Vagina (tissue), 2 donors: ENCODE data around the gene PTPRK.

ENCODE experiments used
- POLR2AphosphoS5 ChIP-seq, 2 donors: sonication (generic); formaldehyde crosslinking; IDR thresholded peaks; one replicate each; pipeline ENCODE4 v1.9.0; 2017; ENCODE audit warnings: antibody characterized with exemption in 2 of 2, mild to moderate bottlenecking in 2 of 2, low read depth in 1 of 2; ENCODE audit not compliant: insufficient read depth in 1 of 2
- TF ChIP-seq, protein P1 (sequence below), 3 experiments: fragments of 450-650 bp in 2 of 3; fragments of 200-600 bp in 1 of 3; sonication (generic) in 1 of 3; IDR thresholded peaks; one replicate each; pipeline ENCODE4 v1.5.1; 2017 to 2019; ENCODE audit warnings: antibody characterized with exemption in 3 of 3, mild to moderate bottlenecking in 2 of 3, moderate library complexity in 2 of 3

DNA sequence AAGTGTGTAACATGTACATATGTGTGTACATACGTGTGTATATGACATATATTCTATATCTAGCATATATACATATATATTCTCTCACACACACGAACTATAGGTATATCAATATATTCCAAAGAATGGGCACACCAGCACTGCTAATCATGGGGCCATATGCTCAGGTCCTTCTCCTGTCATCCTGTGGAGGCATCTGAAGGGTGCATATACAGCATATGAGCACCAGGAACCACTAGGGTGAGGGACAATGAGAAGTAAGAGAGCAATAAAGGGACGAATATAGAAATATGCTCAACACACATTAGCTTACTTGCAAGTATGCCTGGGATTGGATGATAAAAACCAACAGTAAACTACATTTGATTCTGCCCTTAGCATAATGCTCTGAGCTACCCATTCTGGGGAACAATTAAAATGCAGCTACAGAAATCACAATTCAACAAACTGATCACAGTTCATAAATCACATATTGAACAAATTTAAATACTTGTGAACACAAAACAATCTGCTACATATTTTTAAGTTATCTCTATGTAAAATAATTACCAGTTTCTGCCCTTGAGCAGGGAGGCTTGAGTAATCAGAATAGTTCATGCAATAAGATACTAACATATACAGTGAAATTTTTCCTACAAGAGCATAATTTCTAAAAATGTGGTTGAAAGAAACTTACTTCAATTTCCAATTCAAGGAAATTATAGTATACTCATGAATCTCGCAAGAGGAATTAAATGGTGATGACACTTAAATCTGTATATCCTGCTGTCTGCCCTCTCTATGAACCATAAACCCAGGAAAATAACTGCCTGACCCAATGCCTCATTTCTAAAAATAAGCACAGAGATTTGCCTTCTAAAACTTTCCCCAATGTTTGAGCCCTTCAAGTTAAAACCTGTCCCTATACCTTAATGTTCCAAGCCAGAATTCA, 347.4 kb downstream of the PTPRK start:
- TF ChIP-seq, protein P1, sequence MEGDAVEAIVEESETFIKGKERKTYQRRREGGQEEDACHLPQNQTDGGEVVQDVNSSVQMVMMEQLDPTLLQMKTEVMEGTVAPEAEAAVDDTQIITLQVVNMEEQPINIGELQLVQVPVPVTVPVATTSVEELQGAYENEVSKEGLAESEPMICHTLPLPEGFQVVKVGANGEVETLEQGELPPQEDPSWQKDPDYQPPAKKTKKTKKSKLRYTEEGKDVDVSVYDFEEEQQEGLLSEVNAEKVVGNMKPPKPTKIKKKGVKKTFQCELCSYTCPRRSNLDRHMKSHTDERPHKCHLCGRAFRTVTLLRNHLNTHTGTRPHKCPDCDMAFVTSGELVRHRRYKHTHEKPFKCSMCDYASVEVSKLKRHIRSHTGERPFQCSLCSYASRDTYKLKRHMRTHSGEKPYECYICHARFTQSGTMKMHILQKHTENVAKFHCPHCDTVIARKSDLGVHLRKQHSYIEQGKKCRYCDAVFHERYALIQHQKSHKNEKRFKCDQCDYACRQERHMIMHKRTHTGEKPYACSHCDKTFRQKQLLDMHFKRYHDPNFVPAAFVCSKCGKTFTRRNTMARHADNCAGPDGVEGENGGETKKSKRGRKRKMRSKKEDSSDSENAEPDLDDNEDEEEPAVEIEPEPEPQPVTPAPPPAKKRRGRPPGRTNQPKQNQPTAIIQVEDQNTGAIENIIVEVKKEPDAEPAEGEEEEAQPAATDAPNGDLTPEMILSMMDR (IDR thresholded peaks at IDR 0.05), result no peak
- TF ChIP-seq POLR2AphosphoS5 (IDR thresholded peaks at IDR 0.05; ENCODE audit: insufficient read depth in 1 of 2, low read depth in 1 of 2), result no peak
